Hepatocyte (in vitro differentiated cells): ENCODE results near the gene CKS2. TPM values are rescaled to one million over a fixed set of nuclear protein-coding genes. Genes with fewer than 3 reads are reported as not detected.

Source experiments
- DNase-seq: peaks from one replicate; pipeline ENCODE4 v3.0.0-alpha.2; 2016; ENCODE audit warnings: low spot score
- H2AFZ ChIP-seq: fragments of 200-600 bp; sonication (generic); 2 replicates; pipeline ENCODE4 v1.6.0; 2016; ENCODE audit warnings: antibody characterized with exemption, mild to moderate bottlenecking
- H3K27ac ChIP-seq: fragments of 200-600 bp; sonication (generic); 2 replicates; pipeline ENCODE4 v1.5.1; 2016; ENCODE audit warnings: mild to moderate bottlenecking
- H3K27me3 ChIP-seq: fragments of 200-600 bp; sonication (generic); 2 replicates; pipeline ENCODE4 v1.6.1; 2016
- H3K36me3 ChIP-seq: fragments of 200-600 bp; sonication (generic); replicated peaks from 2 replicates; pipeline ENCODE4 v1.5.1; 2016; ENCODE audit warnings: low read depth; ENCODE audit not compliant: insufficient read depth
- H3K4me1 ChIP-seq: fragments of 200-600 bp; sonication (generic); 2 replicates; pipeline ENCODE4 v1.5.1; 2016; ENCODE audit warnings: mild to moderate bottlenecking, moderate library complexity; ENCODE audit not compliant: insufficient read depth
- H3K4me2 ChIP-seq: fragments of 200-600 bp; sonication (generic); 2 replicates; pipeline ENCODE4 v1.6.0; 2016
- H3K4me3 ChIP-seq: fragments of 200-600 bp; sonication (generic); 2 replicates; pipeline ENCODE4 v1.5.1; 2016; ENCODE audit warnings: mild to moderate bottlenecking
- H3K79me2 ChIP-seq: fragments of 200-600 bp; sonication (generic); 2 replicates; pipeline ENCODE4 v1.6.0; 2017; ENCODE audit warnings: mild to moderate bottlenecking
- H3K9me2 ChIP-seq: fragments of 200-600 bp; sonication (generic); replicated peaks from 2 replicates; pipeline ENCODE4 v1.6.0; 2017; ENCODE audit warnings: mild to moderate bottlenecking; ENCODE audit not compliant: insufficient read depth
- H3K9me3 ChIP-seq: fragments of 200-600 bp; sonication (generic); 2 replicates; pipeline ENCODE4 v1.5.1; 2016; ENCODE audit warnings: low read depth, mild to moderate bottlenecking
- H4K20me1 ChIP-seq: fragments of 200-600 bp; sonication (generic); 2 replicates; pipeline ENCODE4 v1.6.0; 2016; ENCODE audit warnings: mild to moderate bottlenecking; ENCODE audit not compliant: insufficient read depth, poor library complexity, severe bottlenecking
- CTCF ChIP-seq: fragments of 200-600 bp; sonication (generic); IDR thresholded peaks from 2 replicates; pipeline ENCODE4 v1.5.1; 2016; ENCODE audit warnings: antibody characterized with exemption, mild to moderate bottlenecking; ENCODE audit not compliant: poor library complexity
- EZH2 ChIP-seq: fragments of 200-600 bp; sonication (generic); IDR thresholded peaks from 2 replicates; pipeline ENCODE4 v1.6.1; 2016; ENCODE audit warnings: antibody characterized with exemption, mild to moderate bottlenecking, borderline replicate concordance
- EZH2phosphoT487 ChIP-seq: fragments of 200-600 bp; sonication (generic); IDR thresholded peaks from one replicate; pipeline ENCODE4 v1.6.1; 2018; ENCODE audit warnings: antibody characterized with exemption, mild to moderate bottlenecking, low read depth, moderate library complexity; ENCODE audit not compliant: unreplicated experiment, severe bottlenecking
- WGBS: methylation state at CpG from one replicate; pipeline ENCODE4 v1.1.6; 2016; ENCODE audit warnings: low lambda C conversion rate; ENCODE audit errors: missing lambda C conversion rate; 5-methylcytosine and 5-hydroxymethylcytosine counted together
- polyA plus RNA-seq: library from polyadenylated mRNA; unstranded; fragments of >200 nt; fragmentation: Nextera tagmentation; extraction: Ambion mirVana; gene quantifications from 2 replicates; pipeline ENCODE4 v1.2.1, GENCODE V29; 2016
- total RNA-seq: library from RNA; depleted of rRNA; stranded (reverse); fragments of >200 nt; gene quantifications from 2 replicates; pipeline ENCODE4 v1.2.3, GENCODE V29; 2014

Gene CKS2
- total and polyA plus RNA-seq, 2 experiments from 2014 or later: 77.1 to 136 TPM

DNA sequence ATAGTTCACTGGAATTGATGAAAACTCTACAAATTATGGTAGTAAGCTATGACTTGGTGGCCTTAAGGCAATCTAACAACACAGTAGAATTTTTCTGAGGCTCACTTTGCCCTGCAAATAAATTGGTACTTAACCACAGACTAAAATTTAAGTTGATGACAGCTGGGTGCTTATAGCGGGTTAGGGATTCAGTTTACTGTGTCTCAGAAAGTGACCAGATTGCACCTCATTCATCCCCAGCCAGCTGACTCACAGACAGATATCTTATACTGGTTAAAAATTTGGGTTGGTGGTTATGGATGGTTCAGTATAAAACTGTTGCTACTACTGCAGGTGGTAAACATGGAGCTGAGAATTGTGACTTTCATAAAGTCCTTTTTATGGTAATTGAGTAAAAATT, 2.8 kb downstream of the CKS2 start:
- Histone ChIP-seq H3K27me3 (no peaks in the 10 kb centered on the region), H2AFZ (no peak overlapping the region), H3K4me3 (no peak overlapping the region), H3K4me1 (peaks cover 27% of the 10 kb centered on the region), H3K36me3 (no peaks in the 10 kb centered on the region), H3K9me3 (no peaks in the 10 kb centered on the region), H3K79me2 (peaks cover 63% of the 10 kb centered on the region), H3K9me2 (no peaks in the 10 kb centered on the region), H3K27ac (no peak overlapping the region), H3K4me2 (peak overlapping the region; percentile 87), H4K20me1 (no peaks in the 10 kb centered on the region)
- no peak for DNase-seq
- WGBS: 67% methylated on average over 1 of the region's 1 CpG
- TF ChIP-seq CTCF (no peak), EZH2phosphoT487 (no peak), EZH2 (no peak)

DNA sequence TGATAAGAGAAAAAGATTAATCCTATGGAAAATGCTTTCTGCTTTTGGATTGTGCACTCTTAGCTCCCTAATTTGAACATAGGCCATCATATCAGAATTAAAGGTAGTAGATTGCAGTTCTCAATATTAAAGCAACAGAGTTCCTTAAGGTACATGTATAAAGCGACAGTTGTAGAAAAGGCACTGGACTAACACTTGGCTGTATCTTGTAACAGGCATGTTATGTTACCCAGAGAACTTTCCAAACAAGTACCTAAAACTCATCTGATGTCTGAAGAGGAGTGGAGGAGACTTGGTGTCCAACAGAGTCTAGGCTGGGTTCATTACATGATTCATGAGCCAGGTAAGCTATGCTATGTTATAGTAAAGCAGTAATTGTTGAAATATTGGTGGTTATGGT, 4.0 kb downstream of the CKS2 start:
- Histone ChIP-seq H3K27me3 (no peaks in the 10 kb centered on the region), H2AFZ (no peak overlapping the region), H3K27ac (peak overlapping the region; percentile 9), H3K36me3 (no peaks in the 10 kb centered on the region), H3K79me2 (peaks cover 68% of the 10 kb centered on the region), H4K20me1 (no peaks in the 10 kb centered on the region), H3K4me1 (peaks cover 24% of the 10 kb centered on the region), H3K4me2 (peak overlapping the region; percentile 87), H3K9me2 (no peaks in the 10 kb centered on the region), H3K9me3 (no peaks in the 10 kb centered on the region), H3K4me3 (no peak overlapping the region)
- WGBS: 100% methylated on average over 1 of the region's 1 CpG
- TF ChIP-seq EZH2 (no peak), CTCF (no peak), EZH2phosphoT487 (no peak)
- DNase-seq: no peak

- Histone ChIP-seq H3K9me2 (no peaks in the 10 kb centered on the region), H3K36me3 (no peaks in the 10 kb centered on the region), H3K4me1 (peaks cover 25% of the 10 kb centered on the region), H3K79me2 (peaks cover 74% of the 10 kb centered on the region), H3K4me2 (no peak overlapping the region), H4K20me1 (no peaks in the 10 kb centered on the region), H3K27ac (no peak overlapping the region), H2AFZ (no peak overlapping the region), H3K9me3 (no peaks in the 10 kb centered on the region), H3K4me3 (no peak overlapping the region), H3K27me3 (no peaks in the 10 kb centered on the region)
- no peak for TF ChIP-seq EZH2
- TF ChIP-seq CTCF: no peak
- TF ChIP-seq EZH2phosphoT487: no peak
- DNase-seq: no peak
Observed at GRCh38 chr9:89315482-89315881, 4.5 kb downstream of the CKS2 start.

- Histone ChIP-seq H3K79me2 (peaks cover 80% of the 10 kb centered on the region), H3K9me2 (no peaks in the 10 kb centered on the region), H3K4me2 (peak overlapping the region; percentile 79), H3K4me3 (no peak overlapping the region), H2AFZ (no peak overlapping the region), H3K36me3 (no peaks in the 10 kb centered on the region), H3K27me3 (no peaks in the 10 kb centered on the region), H3K4me1 (peaks cover 25% of the 10 kb centered on the region), H3K9me3 (no peaks in the 10 kb centered on the region), H3K27ac (peak overlapping the region; percentile 99), H4K20me1 (peaks cover under 1% of the 10 kb centered on the region)
- no peak for DNase-seq
- TF ChIP-seq EZH2phosphoT487 (no peak), EZH2 (no peak), CTCF (no peak)
- 92% methylated on average over 4 of the region's 4 CpGs for WGBS
Observed at GRCh38 chr9:89317282-89317681, 6.3 kb downstream of the CKS2 start.
